ENCODE measurements around the gene PIP5K1C.
A peak's percentile ranks its signal among the peaks of the same experiment; 100 is the strongest.
"Not testable (repeated sequence)": the region's sequence is repeated elsewhere in the genome, so short reads cannot be mapped to it uniquely, and the experiment has no call there.

PIP5K1C gene

DNA sequence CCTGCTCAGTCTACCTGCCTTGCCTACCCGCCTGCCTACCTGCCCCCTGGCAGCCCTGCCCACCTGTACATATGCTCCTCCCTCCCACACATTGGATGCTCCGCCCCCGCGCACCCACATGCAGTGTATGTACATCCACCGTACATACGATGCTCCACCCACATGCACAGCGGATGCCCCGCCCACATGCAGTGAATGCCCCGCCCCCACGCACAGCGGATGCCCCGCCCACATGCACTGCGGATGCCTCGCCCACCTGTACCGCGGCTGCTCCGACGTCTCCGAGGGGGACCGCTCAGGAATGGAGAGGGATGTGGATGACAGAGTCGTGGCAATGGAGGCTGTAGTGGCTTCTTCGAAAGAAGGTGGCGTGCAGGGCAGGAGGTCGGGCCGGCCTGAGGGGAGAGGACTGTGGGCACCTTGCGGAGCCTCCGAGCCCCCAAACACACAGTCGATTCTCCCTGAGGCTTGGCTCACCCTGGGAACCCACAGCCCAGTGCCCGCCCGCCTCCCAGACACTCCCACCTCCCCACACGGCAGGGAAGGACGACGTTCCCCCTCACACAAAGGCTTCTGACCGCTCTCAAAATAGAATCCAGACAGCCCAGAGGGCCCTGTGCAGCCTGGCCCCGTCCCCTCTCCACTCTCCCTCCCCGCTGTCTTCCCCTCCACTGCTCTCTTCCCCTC lies 57.1 kb downstream of the PIP5K1C start:
- no peak for DNase-seq

DNA sequence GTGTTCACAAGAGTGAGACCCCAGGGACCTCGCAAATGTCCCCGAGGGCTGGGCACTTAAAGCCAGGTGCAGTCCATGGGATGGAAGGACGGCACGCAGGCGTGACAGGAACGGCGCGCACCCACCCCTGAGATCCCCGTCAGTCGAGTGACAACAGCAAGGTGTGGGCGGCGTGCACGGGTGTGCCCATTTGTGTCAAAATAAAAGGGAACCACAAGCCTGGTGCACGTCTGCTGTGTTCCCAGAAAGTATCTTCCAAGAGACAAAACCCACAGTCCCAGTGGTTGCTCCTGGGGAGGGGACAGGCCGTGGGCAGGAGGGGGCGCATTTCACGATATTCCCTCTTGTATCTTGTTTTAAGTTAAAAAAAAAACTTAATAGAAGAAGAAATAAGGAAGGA lies 58.0 kb downstream of the PIP5K1C start:
- DNase-seq: no peak

DNA sequence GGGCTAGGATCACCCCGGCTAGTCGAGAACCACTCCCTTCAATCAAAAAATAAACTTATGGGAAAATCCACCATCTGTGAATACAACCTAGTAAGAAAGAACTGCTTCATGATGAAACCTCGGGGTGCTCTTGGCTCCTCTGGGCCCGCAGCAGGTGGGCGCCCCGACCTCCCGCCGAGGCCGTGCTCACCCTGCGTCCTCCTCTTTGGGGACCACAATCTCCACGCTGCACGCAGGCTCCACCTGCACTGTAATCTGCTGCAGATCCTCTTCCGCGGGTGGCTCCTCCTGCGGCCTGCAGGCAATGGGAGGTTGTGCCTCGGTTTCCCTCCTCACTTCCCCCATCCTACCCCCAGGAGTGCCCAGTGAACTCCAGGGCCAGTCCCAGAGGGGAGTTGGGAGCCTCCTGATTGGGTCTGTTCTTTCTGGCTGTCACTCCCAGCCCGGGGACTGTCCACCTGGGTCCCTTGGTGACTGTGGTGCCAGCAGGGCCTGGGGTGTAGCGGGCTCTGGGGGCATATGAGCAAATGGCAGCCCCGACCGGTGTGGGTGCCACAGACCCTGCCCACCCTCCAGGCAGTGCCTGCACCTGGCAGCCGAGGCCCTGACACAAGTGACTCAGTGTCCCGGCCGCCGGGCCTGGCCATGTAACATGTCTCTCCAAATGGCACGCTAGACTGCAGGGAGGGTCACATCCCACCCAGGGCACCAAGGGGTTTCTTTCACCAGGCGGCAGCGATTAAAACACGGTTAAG lies 58.6 kb downstream of the PIP5K1C start:
- DNase-seq: no peak

GRCh38 chr19:3639479-3639878 lies 60.8 kb downstream of the PIP5K1C start:
- DNase-seq: no peak

GRCh38 chr19:3638208-3639193 lies 61.8 kb downstream of the PIP5K1C start:
- no peak for DNase-seq

GRCh38 chr19:3637621-3638020 lies 62.6 kb downstream of the PIP5K1C start:
- no peak for DNase-seq

DNA sequence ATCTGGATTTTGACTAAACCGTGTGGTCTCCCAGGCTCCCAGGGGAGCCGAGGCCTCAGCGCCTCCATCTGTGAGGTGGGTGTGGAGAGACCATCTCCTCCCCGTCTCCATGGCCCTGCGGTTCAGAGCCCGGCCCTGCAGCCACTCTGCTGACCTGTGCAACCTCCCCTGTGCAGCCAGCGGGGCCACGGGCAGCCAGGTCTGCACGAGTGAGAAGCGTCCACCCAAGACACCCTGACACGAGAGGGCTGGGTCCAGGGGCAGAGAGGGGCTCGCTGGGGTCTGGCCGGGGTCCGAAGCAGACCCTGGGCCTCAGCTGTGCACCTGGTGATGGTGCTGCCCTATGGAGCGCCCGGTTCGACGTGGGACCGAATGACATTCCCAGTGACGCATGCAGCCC lies 63.3 kb downstream of the PIP5K1C start:
- no peak for DNase-seq

DNA sequence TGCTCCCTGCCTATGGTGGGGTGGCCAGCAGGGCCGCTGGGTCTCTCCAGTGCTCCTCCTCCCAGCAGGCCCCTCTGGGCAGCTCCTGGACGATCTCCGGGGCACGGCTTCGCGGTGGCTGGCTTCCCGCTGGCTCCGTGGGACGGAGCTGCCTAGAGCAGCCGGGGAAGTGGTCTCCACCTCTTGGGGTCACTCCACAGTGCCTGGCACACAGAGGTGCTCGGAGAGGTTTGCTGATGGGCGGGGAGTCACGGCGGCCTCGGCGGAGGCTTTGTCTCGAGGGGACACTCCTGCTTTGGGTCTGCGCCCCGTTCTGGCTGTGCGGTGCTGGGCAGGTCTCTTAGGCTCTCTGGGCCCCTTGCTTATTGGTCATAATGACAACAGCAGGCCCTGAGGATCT lies 63.8 kb downstream of the PIP5K1C start:
- DNase-seq: no peak

- DNase-seq: no peak
Observed at GRCh38 chr19:3634496-3635045, 65.7 kb downstream of the PIP5K1C start.

- DNase-seq: no peak
Observed at GRCh38 chr19:3633559-3633988, 66.7 kb downstream of the PIP5K1C start.

- DNase-seq: no peak
Observed at GRCh38 chr19:3632739-3633558, 67.3 kb downstream of the PIP5K1C start.

DNA sequence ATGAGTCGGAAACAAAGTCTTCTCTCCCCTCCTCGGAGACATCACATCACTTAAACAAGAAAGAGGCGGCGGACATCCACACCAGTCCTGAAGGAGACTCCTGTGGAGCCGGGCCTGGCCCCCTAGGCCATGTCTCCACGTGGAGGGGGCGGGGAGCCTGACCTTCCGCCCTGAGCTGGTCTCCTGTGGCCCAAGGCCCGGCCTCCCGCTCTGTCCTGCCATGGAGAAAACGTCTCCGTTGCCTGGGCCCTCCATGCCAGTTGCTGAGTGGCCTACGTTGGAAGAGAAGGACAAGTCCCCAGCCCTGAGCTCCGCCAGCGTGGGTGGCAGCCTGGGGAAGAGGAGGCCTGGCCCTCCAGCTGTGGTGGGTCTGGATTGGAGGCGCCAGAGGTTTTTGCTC lies 68.2 kb downstream of the PIP5K1C start:
- no peak for DNase-seq

DNA sequence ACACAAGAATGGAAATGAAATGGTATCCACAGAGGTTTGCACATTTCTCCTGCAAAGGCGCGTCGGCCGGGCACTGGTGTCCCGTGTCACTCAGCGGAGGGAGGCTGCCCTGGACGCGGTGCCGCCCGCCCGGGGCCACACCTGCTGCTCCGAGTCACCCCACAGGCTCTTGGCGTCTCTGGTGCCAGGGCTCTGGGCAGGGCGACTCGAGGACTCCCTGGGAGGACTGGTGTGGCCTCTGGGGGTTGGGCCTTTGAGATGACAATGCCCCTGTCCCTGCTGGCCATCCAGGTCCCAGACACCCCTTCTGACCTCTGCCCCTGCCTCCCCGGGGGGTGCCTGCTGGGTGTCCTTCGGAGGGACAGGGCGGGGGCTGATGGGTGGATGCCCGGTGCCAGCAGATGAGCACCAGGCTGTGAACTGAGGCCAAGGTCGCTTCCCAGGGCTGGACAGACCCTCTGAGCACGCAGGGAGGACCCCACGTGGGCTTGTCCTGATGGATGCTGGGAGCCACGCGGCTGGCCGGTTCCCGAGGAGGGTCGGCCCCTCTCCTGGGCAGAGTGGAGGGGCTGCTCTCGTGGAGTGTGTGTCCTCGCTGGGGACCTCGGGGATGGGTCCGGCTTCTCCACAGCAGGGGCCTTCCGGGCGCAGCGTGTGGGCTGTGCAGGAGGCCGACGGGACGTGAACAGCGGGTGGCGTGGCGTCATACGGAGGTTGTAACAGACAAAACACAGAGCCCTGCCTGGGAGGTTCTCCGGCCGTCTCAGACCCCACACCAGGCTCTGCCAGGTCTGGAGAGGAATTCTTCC lies 69.0 kb downstream of the PIP5K1C start:
- DNase-seq: no peak

DNA sequence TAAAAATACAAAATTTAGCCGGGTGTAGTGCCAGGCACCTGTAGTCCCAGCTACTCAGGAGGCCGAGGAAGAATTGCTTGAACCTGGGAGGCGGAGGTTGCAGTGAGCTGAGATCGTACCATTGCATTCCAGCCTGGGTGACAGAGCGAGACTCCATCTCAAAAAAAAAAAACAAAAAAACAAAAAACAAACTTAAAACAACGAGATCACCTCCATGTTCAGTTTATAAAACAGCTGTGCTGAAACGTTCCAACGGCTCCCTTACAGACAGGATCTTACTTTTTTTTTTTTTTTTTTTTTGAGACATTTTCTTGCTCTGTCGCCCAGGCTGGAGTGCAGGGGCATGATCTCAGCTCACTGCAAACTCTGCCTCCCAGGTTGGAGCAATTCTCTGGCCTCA lies 71.5 kb downstream of the PIP5K1C start:
- not testable (repeated sequence) for DNase-seq

- DNase-seq: no peak
Observed at GRCh38 chr19:3627351-3627723, 72.9 kb downstream of the PIP5K1C start.

- peak; percentile 98 for DNase-seq
Observed at GRCh38 chr19:3626473-3627350, 73.6 kb downstream of the PIP5K1C start, which contains the start of gene CACTIN. CACTIN (minus strand) TSS chr19:3626790; CDS start chr19:3626762, 28 bp downstream.

GRCh38 chr19:3625996-3626472 lies 74.2 kb downstream of the PIP5K1C start:
- DNase-seq: no peak

DNA sequence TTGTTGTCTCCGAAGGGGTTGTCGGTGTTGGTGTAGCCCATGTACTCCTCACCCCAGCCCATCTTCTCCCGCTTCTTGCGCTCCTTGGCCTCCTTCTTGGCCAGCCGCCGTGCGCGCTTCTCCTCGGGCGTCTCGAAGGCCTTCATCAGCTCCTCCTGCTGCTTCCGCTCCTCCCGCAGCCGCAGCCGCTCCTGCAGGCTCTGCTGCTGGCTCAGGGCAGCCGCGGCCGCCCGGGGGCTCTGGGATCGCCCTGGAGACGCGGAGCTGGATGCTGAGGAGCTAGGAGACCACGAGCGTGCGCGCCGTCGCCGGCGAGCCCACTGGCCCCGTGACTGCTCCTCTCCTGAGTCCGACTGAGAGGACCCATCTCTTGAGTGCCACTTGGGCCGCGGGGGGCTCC lies 76.6 kb downstream of the PIP5K1C start:
- DNase-seq: no peak

DNA sequence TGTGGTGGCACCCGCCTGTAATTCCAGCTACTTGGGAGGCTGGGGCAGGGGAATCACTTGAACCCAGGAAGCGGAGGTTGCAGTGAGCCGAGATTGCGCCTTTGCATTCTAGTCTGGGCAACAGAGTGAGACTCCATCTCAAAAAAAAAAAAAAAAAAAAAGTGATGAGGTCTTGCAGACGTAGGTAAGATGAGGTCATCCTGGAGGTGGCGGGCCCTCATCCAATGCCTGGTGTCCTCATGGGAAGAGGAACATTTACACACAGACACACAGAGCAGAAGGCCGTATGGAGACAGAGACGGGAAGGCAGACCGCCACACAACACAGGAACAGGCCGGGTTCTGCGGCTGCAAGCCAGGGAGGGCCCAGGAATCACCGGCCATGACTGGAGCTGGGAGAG lies 78.0 kb downstream of the PIP5K1C start:
- DNase-seq: no peak

DNA sequence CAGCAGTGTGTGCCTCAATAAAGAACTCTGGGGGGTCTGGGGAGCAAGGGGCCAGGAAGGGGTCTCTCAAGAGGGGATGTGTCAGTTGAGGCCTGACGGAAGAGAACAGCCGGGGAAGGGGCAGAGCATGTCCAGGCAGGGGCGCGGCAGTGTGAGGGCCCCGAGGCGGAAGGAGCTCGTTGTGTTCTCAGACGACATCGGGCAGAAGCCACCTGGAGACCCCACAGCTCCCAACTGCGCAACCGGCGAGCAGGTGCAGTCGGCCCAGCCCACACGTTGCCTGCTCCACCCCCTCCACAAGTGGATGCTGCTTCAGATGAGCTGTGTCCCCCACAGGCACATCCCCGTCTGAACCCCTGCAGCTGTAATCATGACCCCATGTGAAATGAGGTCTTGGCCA lies 78.6 kb downstream of the PIP5K1C start:
- DNase-seq: no peak

Data from femur (tissue), 1 donor.